Right ventricle myocardium inferior (tissue), 1 donor: ENCODE measurements around the gene CEACAM18. TPM values are rescaled to one million over a fixed set of nuclear protein-coding genes. Genes with fewer than 3 reads are reported as not detected.
"Not testable (repeated sequence)": the region's sequence is repeated elsewhere in the genome, so short reads cannot be mapped to it uniquely, and the experiment has no call there.

Experiments
- ATAC-seq: fragments of 200-7000 bp; cut with Tn5 transposase; one replicate; pipeline ENCODE4 v1.9.1; 2020; ENCODE audit warnings: mild to moderate bottlenecking, moderate library complexity
- DNase-seq: peaks from one replicate; pipeline ENCODE4 v3.0.0; 2021; ENCODE audit errors: missing footprints
- intact Hi-C: fragments of 100-400 bp; cut with DNase I; formaldehyde crosslinking; loops from one replicate; pipeline ENCODE4 v1.11.0; 2022
- total RNA-seq: library from RNA; stranded (reverse); fragmentation: NEBNext Ultra II Directional; extraction: Animal tissue kit (Norgen Biotek cat#: 25700); gene quantifications from one replicate; pipeline ENCODE4 v1.2.1, GENCODE V29; 2021
- donor health status: DM: no; HTN: yes; CAD: no; lungs with severe emphysema.

The CEACAM18 gene
- total RNA-seq, 1 donor from 2014 or later, result not detected

DNA sequence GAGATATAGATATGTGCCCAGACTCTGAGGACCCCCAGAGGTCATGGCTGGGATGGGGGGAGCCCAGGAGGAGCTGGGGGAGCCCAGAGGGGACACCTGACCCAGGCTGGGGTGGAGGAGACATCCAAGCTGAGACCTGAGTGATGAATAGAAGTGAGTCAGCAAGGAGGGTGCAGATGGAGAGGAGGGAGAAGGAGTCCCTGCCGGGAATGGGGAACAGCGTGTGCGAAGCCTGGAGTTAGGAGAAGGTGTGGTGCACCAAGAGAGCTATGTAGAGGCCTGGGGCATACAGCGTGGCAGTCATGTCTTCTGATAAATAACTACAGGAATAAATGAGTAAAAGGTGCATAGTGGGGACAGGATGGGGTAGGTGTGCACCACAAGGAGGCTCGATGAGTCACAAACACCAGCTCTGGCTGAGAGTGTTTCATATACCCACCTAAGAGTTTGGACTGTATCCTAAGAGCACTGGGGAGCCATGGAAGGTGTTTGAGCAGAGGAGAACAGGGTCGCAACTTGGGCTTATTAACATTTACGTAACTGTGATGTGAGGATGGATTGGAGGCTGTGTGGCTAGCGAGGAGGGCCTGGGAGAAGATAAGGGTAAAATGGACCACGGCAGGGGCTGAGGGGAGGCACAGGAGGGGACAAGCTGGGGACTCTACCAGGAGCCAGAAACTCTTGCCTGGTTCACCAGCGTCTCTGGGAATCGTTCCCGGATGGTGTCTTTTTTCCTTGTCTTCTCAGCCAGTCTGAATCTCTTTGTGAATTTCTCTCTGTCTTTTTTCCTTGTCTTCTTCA lies 1.4 kb downstream of the CEACAM18 start:
- intact Hi-C loops, result no loop called here
- ATAC-seq (no peak), DNase-seq (no peak)

- intact Hi-C loops, result no loop called here
- ATAC-seq (no peak), DNase-seq (no peak)
Observed at GRCh38 chr19:51480590-51480989, 2.3 kb downstream of the CEACAM18 start.

DNA sequence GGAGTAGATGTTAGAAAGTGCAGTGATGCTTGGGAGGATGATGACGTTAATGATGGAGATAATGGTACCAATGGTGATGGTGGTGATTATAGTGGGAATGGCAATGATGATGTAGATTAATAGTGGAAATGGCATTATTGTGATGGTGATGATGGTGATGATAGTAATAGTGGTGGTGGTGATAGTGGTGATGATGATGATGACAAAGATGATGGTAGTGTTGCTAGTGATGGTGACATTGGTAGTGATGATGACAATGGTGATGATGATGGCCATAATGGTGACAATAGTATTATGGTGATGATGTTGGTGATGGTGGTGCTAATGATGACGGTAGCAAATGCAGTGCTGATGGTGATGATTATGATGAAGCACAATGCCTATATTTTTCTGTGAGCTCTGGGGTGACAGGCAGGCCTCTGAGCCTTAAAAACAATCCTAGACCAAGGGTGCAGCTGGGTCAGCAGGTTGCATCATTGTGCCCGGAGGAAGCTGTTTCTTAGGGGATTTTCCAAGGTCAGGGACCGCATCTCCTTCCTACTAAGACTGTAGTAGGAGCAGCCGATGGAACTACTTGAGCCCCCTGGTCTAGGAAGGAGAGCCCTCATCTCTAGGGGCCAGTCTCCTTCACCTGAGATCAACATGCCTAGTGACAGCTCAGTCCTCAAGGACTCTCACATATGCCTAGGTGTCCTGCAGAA lies 7.8 kb downstream of the CEACAM18 start:
- DNase-seq, result no peak
- intact Hi-C loops, result no loop called here
- no peak for ATAC-seq

DNA sequence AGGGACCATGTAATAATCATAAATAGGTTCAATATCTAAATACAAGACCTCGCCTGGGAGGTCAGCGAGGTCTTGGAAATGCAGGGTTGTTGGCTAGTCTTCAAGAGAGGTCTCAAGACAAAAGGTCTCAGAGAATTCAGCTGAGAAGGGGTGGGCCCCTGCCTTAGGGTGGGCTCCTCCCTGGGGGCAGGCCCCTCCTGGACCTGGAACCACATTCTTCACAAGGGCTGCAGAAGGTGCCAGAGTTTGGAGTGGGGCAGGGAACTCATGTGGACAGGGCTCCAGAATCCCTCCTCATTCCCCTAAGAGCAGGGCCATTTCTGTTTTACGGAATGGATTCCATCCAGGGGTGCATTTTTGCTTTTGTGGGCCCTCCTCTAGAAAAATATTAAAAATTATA lies 10.2 kb downstream of the CEACAM18 start:
- DNase-seq (no peak), ATAC-seq (no peak)
- intact Hi-C loops, result no loop called here

DNA sequence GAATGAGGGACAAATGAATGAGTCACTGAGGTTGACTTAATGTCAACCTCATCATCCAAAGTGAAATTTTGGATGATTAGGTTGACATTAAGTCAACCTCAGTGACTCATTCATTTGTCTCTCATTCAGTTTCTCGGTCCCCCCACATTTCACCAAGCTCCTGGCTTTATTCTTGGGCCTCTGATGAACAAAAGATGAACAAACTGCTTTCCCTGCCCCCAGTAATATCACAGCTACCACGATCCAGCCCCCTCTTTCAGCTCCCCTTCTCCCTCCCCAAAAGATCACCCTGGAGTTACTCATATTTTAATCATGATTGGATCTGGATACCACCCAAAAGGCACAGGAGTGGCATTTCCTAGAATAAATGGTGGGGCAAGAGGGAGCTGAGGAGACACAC lies 10.8 kb downstream of the CEACAM18 start:
- DNase-seq, result no peak
- intact Hi-C loops, result no loop called here
- ATAC-seq, result no peak

- intact Hi-C loops, result no loop called here
- DNase-seq, result no peak
- no peak for ATAC-seq
Observed at GRCh38 chr19:51490676-51491075, 12.3 kb downstream of the CEACAM18 start.

DNA sequence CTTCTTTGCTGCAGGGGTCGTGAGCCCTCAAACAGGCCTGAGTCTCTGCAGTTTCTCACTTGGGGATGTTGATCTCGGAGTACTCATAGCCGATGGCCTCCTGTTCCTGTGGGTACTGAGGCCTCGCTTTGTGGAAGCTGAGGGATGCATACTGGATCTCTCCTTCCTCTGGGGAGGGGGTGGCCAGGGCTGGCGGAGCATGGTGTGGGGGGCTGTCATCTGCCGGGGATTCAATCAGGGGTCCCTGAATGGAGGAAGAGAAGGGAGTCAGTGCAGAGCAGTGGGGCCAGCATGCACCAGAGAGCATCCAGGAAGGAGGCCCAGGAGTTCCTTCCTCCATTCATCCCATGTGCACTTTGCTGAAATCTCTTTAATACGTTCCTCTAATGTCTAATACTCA lies 13.2 kb downstream of the CEACAM18 start:
- ATAC-seq (no peak), DNase-seq (no peak)
- intact Hi-C loops, result no loop called here

- intact Hi-C loops, result no loop called here
- ATAC-seq (no peak), DNase-seq (no peak)
Observed at GRCh38 chr19:51493776-51494175, 15.4 kb downstream of the CEACAM18 start.

GRCh38 chr19:51497666-51498065 lies 19.3 kb downstream of the CEACAM18 start:
- no peak for ATAC-seq
- DNase-seq, result no peak
- intact Hi-C loops, result no loop called here

- ATAC-seq, intact Hi-C loops, DNase-seq: not testable (repeated sequence)
Observed at GRCh38 chr19:51500931-51501330, 22.6 kb downstream of the CEACAM18 start.

GRCh38 chr19:51501594-51502263 lies 23.4 kb downstream of the CEACAM18 start, which contains the start of gene SIGLEC12:
Gene SIGLEC12 (minus strand): TSS chr19:51501800. CDS start chr19:51501733, 67 bp downstream.
- DNase-seq (no peak), ATAC-seq (peak; percentile 47)
- intact Hi-C loops, result no loop called here

GRCh38 chr19:51503286-51503817 lies 25.0 kb downstream of the CEACAM18 start:
- DNase-seq (no peak), ATAC-seq (peak; percentile 20)
- intact Hi-C loops, result no loop called here

GRCh38 chr19:51503896-51504295 lies 25.6 kb downstream of the CEACAM18 start:
- intact Hi-C loops, result no loop called here
- DNase-seq (no peak), ATAC-seq (no peak)

- DNase-seq, result no peak
- intact Hi-C loops, result no loop called here
- ATAC-seq, result no peak
Observed at GRCh38 chr19:51505904-51506303, 27.6 kb downstream of the CEACAM18 start.

DNA sequence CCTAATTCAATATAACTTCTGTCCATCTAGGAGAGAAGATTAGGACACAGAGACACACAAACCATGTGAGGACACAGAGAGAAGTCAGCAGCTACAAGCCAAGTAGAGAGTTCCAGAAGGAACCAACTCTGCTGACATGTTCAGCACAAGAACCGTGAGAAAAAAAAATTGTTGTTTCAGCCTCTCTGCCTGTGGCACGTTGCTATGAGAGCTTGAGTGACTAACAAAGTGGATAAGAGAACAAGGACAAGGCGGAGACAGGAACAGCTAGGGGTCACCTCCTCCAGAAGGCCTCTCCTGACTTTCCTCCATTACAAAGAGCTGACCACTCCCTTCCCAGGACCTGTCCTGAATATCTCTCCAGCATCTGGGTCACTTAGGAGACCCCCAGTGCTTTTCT lies 28.9 kb downstream of the CEACAM18 start:
- ATAC-seq (no peak), DNase-seq (no peak)
- intact Hi-C loops, result no loop called here

GRCh38 chr19:51507640-51508058 lies 29.3 kb downstream of the CEACAM18 start:
- intact Hi-C loops, result no loop called here
- DNase-seq (no peak), ATAC-seq (no peak)

- intact Hi-C loops, result no loop called here
- ATAC-seq (no peak), DNase-seq (no peak)
Observed at GRCh38 chr19:51508059-51508733, 29.9 kb downstream of the CEACAM18 start.

DNA sequence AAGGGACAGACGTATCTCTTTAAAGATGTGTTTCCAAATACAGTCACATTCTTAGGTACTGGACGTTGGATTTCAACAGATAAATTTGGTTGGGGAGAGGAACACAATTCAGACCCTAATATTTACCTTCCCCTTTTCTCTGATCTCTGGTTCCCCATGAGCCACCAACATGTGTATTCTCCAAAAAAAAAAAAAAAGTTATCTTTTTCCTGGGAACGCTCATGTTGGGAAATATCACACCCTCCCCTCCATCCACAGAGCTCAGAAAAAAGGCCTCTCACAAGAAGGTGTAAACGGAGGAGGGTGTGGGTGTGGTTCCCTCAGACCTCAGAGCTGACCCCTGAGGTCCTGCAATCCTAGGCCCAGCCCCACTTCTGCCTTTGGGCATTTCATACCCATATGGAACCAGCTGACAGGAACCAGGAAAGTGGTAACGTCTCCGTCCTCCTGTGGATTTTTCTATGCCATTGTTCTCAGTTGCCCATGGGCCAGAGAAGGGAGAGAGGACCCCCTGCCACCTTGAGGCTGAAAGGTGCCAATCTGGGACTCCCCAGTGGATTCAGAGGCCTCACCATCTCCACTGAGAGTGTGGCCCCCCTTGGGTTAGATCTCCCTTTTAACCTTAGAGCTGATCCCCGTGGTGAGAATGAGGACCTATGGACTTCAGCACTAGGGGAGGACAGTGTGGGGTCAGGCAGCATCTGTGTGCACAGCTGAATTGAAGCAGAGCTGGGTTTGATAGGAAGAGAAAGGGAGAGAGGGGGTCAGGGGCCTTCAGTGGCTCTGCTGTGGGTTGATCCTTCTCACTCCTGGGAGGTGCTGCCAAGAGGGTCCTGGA lies 31.7 kb downstream of the CEACAM18 start:
- intact Hi-C loops, result no loop called here
- ATAC-seq (no peak), DNase-seq (no peak)
